ENCODE measurements around the gene ETV6. TPM values are rescaled to one million over a fixed set of nuclear protein-coding genes. Genes with fewer than 3 reads are reported as not detected.

ETV6 gene
- polyA plus RNA-seq, 1 donor (not counting 4 experiments of a cell fraction or from before 2014, with no cell fraction given), result 5.3 TPM

GRCh38 chr12:11663130-11663529 lies 13.7 kb downstream of the ETV6 start:
- Histone ChIP-seq H3K36me3 (ENCODE audit: control insufficient read depth in 2 of 2, extremely low read depth in 1 of 2, insufficient read depth in 2 of 2, low read length in 2 of 2) (peaks cover 0 to 4% of the 10 kb centered on the region in 2 experiments), H3K27ac (ENCODE audit: control insufficient read depth, insufficient read depth, low read length) (no peak overlapping the region), H3K79me2 (ENCODE audit: control insufficient read depth, insufficient read depth, low read length) (peaks cover 62% of the 10 kb centered on the region), H3K4me3 (ENCODE audit: control insufficient read depth in 2 of 3, extremely low read depth in 1 of 3, insufficient read depth in 2 of 3, low read depth in 1 of 3, low read length in 3 of 3) (no peak overlapping the region), H3K9ac (ENCODE audit: control insufficient read depth, extremely low read depth, insufficient read depth, low read length) (no peak overlapping the region), H3K9me3 (ENCODE audit: control insufficient read depth, low read depth, low read length) (no peaks in the 10 kb centered on the region), H3K4me1 (ENCODE audit: control insufficient read depth, extremely low read depth, insufficient read depth, low read length) (peaks cover 9% of the 10 kb centered on the region), H3K4me2 (ENCODE audit: control insufficient read depth, extremely low read depth, insufficient read depth, low read depth, low read length) (no peak overlapping the region), H2AFZ (ENCODE audit: control insufficient read depth, low read length) (no peak overlapping the region), H3K9me1 (ENCODE audit: control insufficient read depth, extremely low read depth, insufficient read depth, low read length) (peaks cover 2% of the 10 kb centered on the region), H3K27me3 (ENCODE audit: control insufficient read depth, extremely low read depth, insufficient read depth, low read length) (no peaks in the 10 kb centered on the region), H4K20me1 (ENCODE audit: control insufficient read depth, extremely low read depth, insufficient read depth, low read length) (no peaks in the 10 kb centered on the region)
- dilution Hi-C loops (cut with MboI; ENCODE audit: extremely low pct_ligation_motif_present, low sequenced_read_pairs), result no loop called here
- no peak for FAIRE-seq
- TF ChIP-seq, protein P1, sequence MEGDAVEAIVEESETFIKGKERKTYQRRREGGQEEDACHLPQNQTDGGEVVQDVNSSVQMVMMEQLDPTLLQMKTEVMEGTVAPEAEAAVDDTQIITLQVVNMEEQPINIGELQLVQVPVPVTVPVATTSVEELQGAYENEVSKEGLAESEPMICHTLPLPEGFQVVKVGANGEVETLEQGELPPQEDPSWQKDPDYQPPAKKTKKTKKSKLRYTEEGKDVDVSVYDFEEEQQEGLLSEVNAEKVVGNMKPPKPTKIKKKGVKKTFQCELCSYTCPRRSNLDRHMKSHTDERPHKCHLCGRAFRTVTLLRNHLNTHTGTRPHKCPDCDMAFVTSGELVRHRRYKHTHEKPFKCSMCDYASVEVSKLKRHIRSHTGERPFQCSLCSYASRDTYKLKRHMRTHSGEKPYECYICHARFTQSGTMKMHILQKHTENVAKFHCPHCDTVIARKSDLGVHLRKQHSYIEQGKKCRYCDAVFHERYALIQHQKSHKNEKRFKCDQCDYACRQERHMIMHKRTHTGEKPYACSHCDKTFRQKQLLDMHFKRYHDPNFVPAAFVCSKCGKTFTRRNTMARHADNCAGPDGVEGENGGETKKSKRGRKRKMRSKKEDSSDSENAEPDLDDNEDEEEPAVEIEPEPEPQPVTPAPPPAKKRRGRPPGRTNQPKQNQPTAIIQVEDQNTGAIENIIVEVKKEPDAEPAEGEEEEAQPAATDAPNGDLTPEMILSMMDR (optimal IDR thresholded peaks at IDR 0.05 in 1 of 3, IDR thresholded peaks at IDR 0.05 in 1 of 3, conservative IDR thresholded peaks at IDR 0.05 in 1 of 3; ENCODE audit: extremely low read depth in 1 of 3, insufficient read depth in 2 of 3, low read length in 3 of 3), result no peak
- no peak for TF ChIP-seq EZH2 (IDR thresholded peaks at IDR 0.05; ENCODE audit: low read length)
- DNase-seq (ENCODE audit: low read depth, low spot score), result no peak

DNA sequence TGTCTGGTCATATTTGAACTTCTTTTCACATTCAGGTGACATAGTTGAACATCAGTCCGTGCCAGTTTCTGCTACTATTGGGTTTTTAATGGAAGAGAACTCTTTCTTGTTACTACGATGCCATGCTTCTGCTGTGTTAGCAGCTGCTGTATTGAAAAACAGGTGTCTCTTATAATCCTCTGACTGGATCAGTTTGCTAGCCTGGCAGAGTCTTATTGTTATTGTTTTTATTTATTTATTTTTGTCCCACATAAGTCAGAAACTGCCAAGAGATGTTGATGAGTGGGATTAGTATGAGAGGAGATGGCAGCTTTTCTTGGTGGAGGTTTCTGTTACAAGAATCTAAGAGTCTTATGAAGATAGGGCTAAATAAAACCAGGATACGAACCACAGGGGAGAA lies 14.6 kb downstream of the ETV6 start:
- Histone ChIP-seq H3K4me3 (ENCODE audit: control insufficient read depth in 2 of 3, extremely low read depth in 1 of 3, insufficient read depth in 2 of 3, low read depth in 1 of 3, low read length in 3 of 3) (no peak overlapping the region), H3K9me3 (ENCODE audit: control insufficient read depth, low read depth, low read length) (no peaks in the 10 kb centered on the region), H3K9me1 (ENCODE audit: control insufficient read depth, extremely low read depth, insufficient read depth, low read length) (peaks cover 2% of the 10 kb centered on the region), H4K20me1 (ENCODE audit: control insufficient read depth, extremely low read depth, insufficient read depth, low read length) (peaks cover 3% of the 10 kb centered on the region), H3K27me3 (ENCODE audit: control insufficient read depth, extremely low read depth, insufficient read depth, low read length) (no peaks in the 10 kb centered on the region), H2AFZ (ENCODE audit: control insufficient read depth, low read length) (no peak overlapping the region), H3K4me1 (ENCODE audit: control insufficient read depth, extremely low read depth, insufficient read depth, low read length) (peaks cover under 1% of the 10 kb centered on the region), H3K9ac (ENCODE audit: control insufficient read depth, extremely low read depth, insufficient read depth, low read length) (no peak overlapping the region), H3K36me3 (ENCODE audit: control insufficient read depth in 2 of 2, extremely low read depth in 1 of 2, insufficient read depth in 2 of 2, low read length in 2 of 2) (peaks cover 0 to 4% of the 10 kb centered on the region in 2 experiments), H3K27ac (ENCODE audit: control insufficient read depth, insufficient read depth, low read length) (no peak overlapping the region), H3K79me2 (ENCODE audit: control insufficient read depth, insufficient read depth, low read length) (peaks cover 64% of the 10 kb centered on the region), H3K4me2 (ENCODE audit: control insufficient read depth, extremely low read depth, insufficient read depth, low read depth, low read length) (no peak overlapping the region)
- no peak for DNase-seq (ENCODE audit: low read depth, low spot score)
- dilution Hi-C loops (cut with MboI; ENCODE audit: extremely low pct_ligation_motif_present, low sequenced_read_pairs), result no loop called here
- FAIRE-seq, result no peak
- TF ChIP-seq, protein P1 (optimal IDR thresholded peaks at IDR 0.05 in 1 of 3, IDR thresholded peaks at IDR 0.05 in 1 of 3, conservative IDR thresholded peaks at IDR 0.05 in 1 of 3; ENCODE audit: extremely low read depth in 1 of 3, insufficient read depth in 2 of 3, low read length in 3 of 3), result no peak
- no peak for TF ChIP-seq EZH2 (IDR thresholded peaks at IDR 0.05; ENCODE audit: low read length)
